HG03460 (cell line): Measurements from ENCODE around the gene LDB1.
A peak's percentile ranks its signal among the peaks of the same experiment; 100 is the strongest.

Experiments
- ATAC-seq: cut with Tn5 transposase; IDR thresholded peaks from one replicate; pipeline ENCODE4 v1.9.1; 2021; ENCODE audit not compliant: unreplicated experiment

Gene LDB1

GRCh38 chr10:102113956-102114857 lies 6.0 kb downstream of the LDB1 start:
- ATAC-seq = peak; percentile 12

- no peak for ATAC-seq
Measured at GRCh38 chr10:102113261-102113955, 6.8 kb downstream of the LDB1 start.

- ATAC-seq = no peak
Measured at GRCh38 chr10:102112210-102112817, 7.9 kb downstream of the LDB1 start.

GRCh38 chr10:102111276-102111675 lies 8.9 kb downstream of the LDB1 start:
- ATAC-seq = no peak

- ATAC-seq = no peak
Measured at GRCh38 chr10:102109166-102110116, 10.7 kb downstream of the LDB1 start.

GRCh38 chr10:102106998-102107397 lies 13.2 kb downstream of the LDB1 start:
- no peak for ATAC-seq

GRCh38 chr10:102102421-102102820 lies 17.7 kb downstream of the LDB1 start:
- no peak for ATAC-seq

- no peak for ATAC-seq
Measured at GRCh38 chr10:102101152-102101551, 19.0 kb downstream of the LDB1 start.

- no peak for ATAC-seq
Measured at GRCh38 chr10:102096449-102096848, 23.7 kb downstream of the LDB1 start.

- ATAC-seq = no peak
Measured at GRCh38 chr10:102090772-102091171, 29.4 kb downstream of the LDB1 start.

- ATAC-seq = no peak
Measured at GRCh38 chr10:102086196-102086595, 34.0 kb downstream of the LDB1 start.

- ATAC-seq = no peak
Measured at GRCh38 chr10:102085336-102085735, 34.8 kb downstream of the LDB1 start.

GRCh38 chr10:102083541-102083940 lies 36.6 kb downstream of the LDB1 start:
- ATAC-seq = no peak

- no peak for ATAC-seq
Measured at GRCh38 chr10:102072673-102073527, 47.3 kb downstream of the LDB1 start.

GRCh38 chr10:102069071-102069470 lies 51.1 kb downstream of the LDB1 start:
- ATAC-seq = no peak

GRCh38 chr10:102068216-102068615 lies 52.0 kb downstream of the LDB1 start:
- ATAC-seq = no peak

- ATAC-seq = no peak
Measured at GRCh38 chr10:102067091-102067916, 52.9 kb downstream of the LDB1 start.

GRCh38 chr10:102066399-102067088 lies 53.6 kb downstream of the LDB1 start:
- ATAC-seq = no peak
